Natural killer cell (primary cell): Measurements from ENCODE around the gene DCUN1D3. TPM values are rescaled to one million over a fixed set of nuclear protein-coding genes. Genes with fewer than 3 reads are reported as not detected.

Experiments
- ATAC-seq, 3 donors: fragments of 150-1000 bp in 2 of 3; fragments of 200-7000 bp in 1 of 3; cut with Tn5 transposase; 1 replicate in 1 of 3; 2 replicates in 2 of 3; pipeline ENCODE4 v1.10.0; 2021; ENCODE audit warnings: mild to moderate bottlenecking in 2 of 3, moderate library complexity in 2 of 3
- DNase-seq, 2 donors: peaks; one replicate each; pipeline versions ENCODE4 v3.0.0 to v3.0.0-alpha.2; 2013 to 2021; ENCODE audit warnings: mixed read lengths in 1 of 2
- H3K27ac ChIP-seq: one replicate; pipeline ENCODE4 v1.5.1; 2013; ENCODE audit warnings: mild to moderate bottlenecking, low read length
- H3K27me3 ChIP-seq: one replicate; pipeline ENCODE4 v1.6.1; 2013; ENCODE audit warnings: low read length; ENCODE audit not compliant: control insufficient read depth, insufficient read depth
- H3K36me3 ChIP-seq: one replicate; pipeline ENCODE4 v1.6.1; 2013; ENCODE audit warnings: low read length; ENCODE audit not compliant: control insufficient read depth, insufficient read depth
- H3K4me1 ChIP-seq: one replicate; pipeline ENCODE4 v1.6.1; 2013; ENCODE audit warnings: low read length; ENCODE audit not compliant: control insufficient read depth, insufficient read depth
- H3K4me3 ChIP-seq: one replicate; pipeline ENCODE4 v1.5.1; 2013; ENCODE audit warnings: low read length
- H3K9me3 ChIP-seq: one replicate; pipeline ENCODE4 v1.6.1; 2013; ENCODE audit warnings: low read length; ENCODE audit not compliant: control insufficient read depth, insufficient read depth
- H3K27ac Mint-ChIP-seq, 2 donors: one replicate each; pipeline ENCODE4 v1.8.0; 2022; ENCODE audit warnings: mild to moderate bottlenecking in 2 of 2, mixed read lengths in 2 of 2, moderate library complexity in 1 of 2
- H3K27me3 Mint-ChIP-seq, 2 donors: one replicate each; pipeline ENCODE4 v1.8.0; 2022; ENCODE audit warnings: low read depth in 2 of 2, mixed read lengths in 2 of 2
- H3K36me3 Mint-ChIP-seq: one replicate; pipeline ENCODE4 v1.8.0; 2022; ENCODE audit warnings: mixed read lengths
- H3K4me1 Mint-ChIP-seq, 2 donors: one replicate each; pipeline ENCODE4 v1.8.0; 2022; ENCODE audit warnings: mixed read lengths in 2 of 2
- H3K4me3 Mint-ChIP-seq: one replicate; pipeline ENCODE4 v1.8.0; 2022; ENCODE audit warnings: mild to moderate bottlenecking, moderate library complexity, mixed read lengths
- H3K9me3 Mint-ChIP-seq, 2 donors: one replicate each; pipeline ENCODE4 v1.8.0; 2022; ENCODE audit warnings: mixed read lengths in 2 of 2
- WGBS: methylation state at CpG from one replicate; pipeline ENCODE4 v1.1.7; 2013; ENCODE audit warnings: missing lambda C conversion rate; ENCODE audit not compliant: insufficient coverage; 5-methylcytosine and 5-hydroxymethylcytosine counted together
- intact Hi-C: fragments of 100-400 bp; cut with micrococcal nuclease; formaldehyde crosslinking; loops from one replicate; pipeline ENCODE4 v1.14.2; 2022
- total RNA-seq, 4 donors: library from RNA; stranded (reverse); fragments of 120-200 nt in 1 of 4; gene quantifications; one replicate each; pipeline versions ENCODE4 v1.2.3 to v1.2.4, GENCODE V29; 2013 to 2022
- TF ChIP-seq, protein P1 (sequence below): fragments of 200-600 bp; IDR thresholded peaks from one replicate; pipeline ENCODE4 v1.8.0; 2022; ENCODE audit warnings: antibody characterized with exemption

DCUN1D3 gene
- total RNA-seq, 3 donors from 2014 or later (not counting 1 experiment from before 2014, with no cell fraction given), result 5.3 to 9.3 (median 6.1) TPM

DNA sequence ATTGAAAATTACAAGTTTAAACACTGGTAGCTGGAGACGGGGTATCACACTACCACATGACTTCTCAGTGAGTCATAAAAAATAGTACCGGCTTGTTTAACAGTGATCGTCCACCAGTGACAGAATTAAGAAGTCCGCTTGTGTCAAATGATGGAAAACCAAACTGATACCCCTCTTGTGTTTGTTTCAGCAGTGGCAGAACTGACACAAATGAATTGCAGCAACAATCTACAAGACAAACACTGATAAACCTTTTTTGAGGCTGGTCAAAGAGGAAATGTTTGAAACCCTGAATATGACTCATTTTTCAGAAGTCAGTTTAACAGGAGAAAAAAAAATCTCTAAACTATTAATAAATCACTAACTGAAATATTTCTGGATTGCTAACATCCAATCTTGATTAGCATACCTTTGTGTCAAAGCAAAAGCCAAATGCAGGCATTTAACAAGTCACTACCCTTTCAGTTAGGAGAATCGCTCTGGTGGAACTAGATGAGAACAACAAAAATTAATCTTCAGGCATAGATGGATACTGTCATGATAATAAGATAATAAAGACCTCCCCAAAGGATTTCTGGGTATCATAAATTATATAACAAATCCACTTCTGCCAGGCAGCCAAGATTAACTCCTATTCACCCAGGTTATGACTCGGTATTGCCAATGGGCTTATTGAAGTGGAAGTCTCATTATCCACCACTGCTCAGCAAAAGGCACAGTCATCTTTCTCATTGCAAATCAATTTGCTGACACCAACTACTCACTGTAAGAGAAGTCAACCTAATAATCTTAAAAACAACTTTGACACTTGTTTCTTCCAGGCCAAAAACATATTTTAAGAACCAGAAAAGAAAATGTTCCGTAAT lies 20.8 kb downstream of the DCUN1D3 start:
- H3K27me3 Mint-ChIP-seq, result no peaks in the 10 kb centered on the region
- ATAC-seq, result no peak
- H3K4me3 ChIP-seq, result no peak overlapping the region
- no peak overlapping the region for H3K27ac ChIP-seq
- no peaks in the 10 kb centered on the region for H3K36me3 ChIP-seq
- no peaks in the 10 kb centered on the region for H3K27me3 ChIP-seq
- H3K27ac Mint-ChIP-seq, result no peak overlapping the region
- intact Hi-C loops, result no loop called here
- H3K4me1 ChIP-seq, result peaks cover 6% of the 10 kb centered on the region
- no peaks in the 10 kb centered on the region for H3K9me3 Mint-ChIP-seq
- DNase-seq, result no peak
- no peaks in the 10 kb centered on the region for H3K9me3 ChIP-seq
- 66% methylated on average over 5 of the region's 7 CpGs for WGBS
- no peaks in the 10 kb centered on the region for H3K36me3 Mint-ChIP-seq
- TF ChIP-seq, protein P1, sequence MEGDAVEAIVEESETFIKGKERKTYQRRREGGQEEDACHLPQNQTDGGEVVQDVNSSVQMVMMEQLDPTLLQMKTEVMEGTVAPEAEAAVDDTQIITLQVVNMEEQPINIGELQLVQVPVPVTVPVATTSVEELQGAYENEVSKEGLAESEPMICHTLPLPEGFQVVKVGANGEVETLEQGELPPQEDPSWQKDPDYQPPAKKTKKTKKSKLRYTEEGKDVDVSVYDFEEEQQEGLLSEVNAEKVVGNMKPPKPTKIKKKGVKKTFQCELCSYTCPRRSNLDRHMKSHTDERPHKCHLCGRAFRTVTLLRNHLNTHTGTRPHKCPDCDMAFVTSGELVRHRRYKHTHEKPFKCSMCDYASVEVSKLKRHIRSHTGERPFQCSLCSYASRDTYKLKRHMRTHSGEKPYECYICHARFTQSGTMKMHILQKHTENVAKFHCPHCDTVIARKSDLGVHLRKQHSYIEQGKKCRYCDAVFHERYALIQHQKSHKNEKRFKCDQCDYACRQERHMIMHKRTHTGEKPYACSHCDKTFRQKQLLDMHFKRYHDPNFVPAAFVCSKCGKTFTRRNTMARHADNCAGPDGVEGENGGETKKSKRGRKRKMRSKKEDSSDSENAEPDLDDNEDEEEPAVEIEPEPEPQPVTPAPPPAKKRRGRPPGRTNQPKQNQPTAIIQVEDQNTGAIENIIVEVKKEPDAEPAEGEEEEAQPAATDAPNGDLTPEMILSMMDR, result no peak
- H3K4me1 Mint-ChIP-seq, result peaks cover 17 to 26% of the 10 kb centered on the region in 2 donors
- no peak overlapping the region for H3K4me3 Mint-ChIP-seq

- peaks cover 6% of the 10 kb centered on the region for H3K4me1 ChIP-seq
- H3K27ac ChIP-seq, result no peak overlapping the region
- H3K4me3 ChIP-seq, result no peak overlapping the region
- H3K27ac Mint-ChIP-seq, result no peak overlapping the region
- peaks cover 18 to 28% of the 10 kb centered on the region in 2 donors for H3K4me1 Mint-ChIP-seq
- no peak overlapping the region for H3K4me3 Mint-ChIP-seq
- no peaks in the 10 kb centered on the region for H3K9me3 ChIP-seq
- intact Hi-C loops, result no loop called here
- H3K9me3 Mint-ChIP-seq, result no peaks in the 10 kb centered on the region
- DNase-seq (no peak), ATAC-seq (no peak)
- TF ChIP-seq, protein P1, result no peak
- no peaks in the 10 kb centered on the region for H3K36me3 ChIP-seq
- no peaks in the 10 kb centered on the region for H3K27me3 ChIP-seq
- WGBS, result 88% methylated on average over 4 of the region's 5 CpGs
- no peaks in the 10 kb centered on the region for H3K27me3 Mint-ChIP-seq
- no peaks in the 10 kb centered on the region for H3K36me3 Mint-ChIP-seq
Measured at GRCh38 chr16:20878682-20879147, 21.4 kb downstream of the DCUN1D3 start.

- H3K4me1 Mint-ChIP-seq, result peaks cover 38 to 46% of the 10 kb centered on the region in 2 donors
Measured at GRCh38 chr16:20875355-20875650, 24.9 kb downstream of the DCUN1D3 start.

More at GRCh38 chr16:20875355-20875650, 24.9 kb downstream of the DCUN1D3 start:
- H3K27me3 ChIP-seq, result no peaks in the 10 kb centered on the region
- H3K9me3 Mint-ChIP-seq, result no peaks in the 10 kb centered on the region
- H3K4me3 ChIP-seq, result no peak overlapping the region
- no peaks in the 10 kb centered on the region for H3K27me3 Mint-ChIP-seq
- H3K4me1 ChIP-seq, result peaks cover 12% of the 10 kb centered on the region
- H3K27ac Mint-ChIP-seq, result peak overlapping the region; percentile 93
- peak overlapping the region; percentile 35 for H3K4me3 Mint-ChIP-seq
- intact Hi-C loops, result no loop called here
- ATAC-seq (no peak), DNase-seq (no peak)
- TF ChIP-seq, protein P1, result no peak
- H3K9me3 ChIP-seq, result no peaks in the 10 kb centered on the region
- H3K27ac ChIP-seq, result no peak overlapping the region
- H3K36me3 ChIP-seq, result no peaks in the 10 kb centered on the region
- no CpG with 5 or more reads among the region's 1 CpG for whole genome bisulfite sequencing
- H3K36me3 Mint-ChIP-seq, result no peaks in the 10 kb centered on the region
